Activated CD8-positive, alpha-beta memory T cell treated with anti-CD3 and anti-CD28 coated beads for 24 hours (primary cell): ENCODE data around the gene DAAM1.

Source experiments
- DNase-seq: peaks from one replicate; pipeline ENCODE4 v3.0.0-alpha.2; 2020

DAAM1 gene

GRCh38 chr14:59296508-59296907 lies 108.0 kb downstream of the DAAM1 start:
- DNase-seq, result no peak

- no peak for DNase-seq
Measured at GRCh38 chr14:59297071-59297776, 108.8 kb downstream of the DAAM1 start.

GRCh38 chr14:59299731-59300130 lies 111.3 kb downstream of the DAAM1 start:
- no peak for DNase-seq

- no peak for DNase-seq
Measured at GRCh38 chr14:59301354-59301753, 112.9 kb downstream of the DAAM1 start.

- no peak for DNase-seq
Measured at GRCh38 chr14:59302313-59302712, 113.8 kb downstream of the DAAM1 start.

GRCh38 chr14:59303216-59303615 lies 114.7 kb downstream of the DAAM1 start:
- DNase-seq, result no peak

GRCh38 chr14:59305231-59305630 lies 116.8 kb downstream of the DAAM1 start:
- no peak for DNase-seq

- no peak for DNase-seq
Measured at GRCh38 chr14:59305836-59306555, 117.5 kb downstream of the DAAM1 start.

- no peak for DNase-seq
Measured at GRCh38 chr14:59306775-59307174, 118.3 kb downstream of the DAAM1 start.

- DNase-seq, result no peak
Measured at GRCh38 chr14:59308086-59308485, 119.6 kb downstream of the DAAM1 start.

- no peak for DNase-seq
Measured at GRCh38 chr14:59308673-59309072, 120.2 kb downstream of the DAAM1 start.

GRCh38 chr14:59309291-59309900 lies 120.9 kb downstream of the DAAM1 start:
- DNase-seq, result no peak

GRCh38 chr14:59310633-59311032 lies 122.2 kb downstream of the DAAM1 start:
- DNase-seq, result no peak

- DNase-seq, result no peak
Measured at GRCh38 chr14:59311723-59312122, 123.3 kb downstream of the DAAM1 start.

GRCh38 chr14:59313144-59313651 lies 124.7 kb downstream of the DAAM1 start:
- no peak for DNase-seq

GRCh38 chr14:59313658-59314608 lies 125.5 kb downstream of the DAAM1 start:
- DNase-seq, result no peak

GRCh38 chr14:59314953-59315599 lies 126.6 kb downstream of the DAAM1 start:
- DNase-seq, result no peak

GRCh38 chr14:59316151-59316830 lies 127.8 kb downstream of the DAAM1 start:
- DNase-seq, result no peak

GRCh38 chr14:59317346-59317745 lies 128.9 kb downstream of the DAAM1 start:
- no peak for DNase-seq

GRCh38 chr14:59317798-59318505 lies 129.5 kb downstream of the DAAM1 start:
- no peak for DNase-seq

GRCh38 chr14:59318908-59319307 lies 130.4 kb downstream of the DAAM1 start:
- no peak for DNase-seq
